Lung (tissue), 12 donors: Measurements from ENCODE around the gene CAPN9. TPM values are rescaled to one million over a fixed set of nuclear protein-coding genes. Genes with fewer than 3 reads are reported as not detected.

Experiments used
- ATAC-seq: fragments of 200-7000 bp; cut with Tn5 transposase; one replicate; pipeline ENCODE4 v1.9.1; 2020; ENCODE audit warnings: moderate number of reproducible peaks; ENCODE audit not compliant: insufficient read depth, low FRiP score
- DNase-seq, 3 donors: peaks; one replicate each; pipeline ENCODE4 v3.0.0-alpha.2; 2013 to 2017
- H3K27ac ChIP-seq, 2 donors: one replicate each; pipeline ENCODE4 v1.5.1; 2013; ENCODE audit warnings: mild to moderate bottlenecking in 2 of 2, moderate library complexity in 2 of 2, control low read depth in 1 of 2, inconsistent platforms in 1 of 2, low read depth in 1 of 2, low read length in 1 of 2
- H3K27me3 ChIP-seq, 3 donors: one replicate each; pipeline ENCODE4 v1.5.1; 2013; ENCODE audit warnings: low read length in 2 of 3; ENCODE audit not compliant: control insufficient read depth in 3 of 3, insufficient read depth in 3 of 3
- H3K36me3 ChIP-seq, 4 donors: one replicate each; pipeline ENCODE4 v1.5.1; 2013; ENCODE audit warnings: low read length in 4 of 4, mild to moderate bottlenecking in 1 of 4, moderate library complexity in 1 of 4; ENCODE audit not compliant: control insufficient read depth in 4 of 4, insufficient read depth in 4 of 4
- H3K4me1 ChIP-seq, 5 donors: one replicate each; pipeline ENCODE4 v1.5.1; 2013; ENCODE audit warnings: low read length in 5 of 5, mild to moderate bottlenecking in 2 of 5, moderate library complexity in 1 of 5; ENCODE audit not compliant: control insufficient read depth in 5 of 5, insufficient read depth in 5 of 5
- H3K4me3 ChIP-seq: one replicate; pipeline ENCODE4 v1.5.1; 2013; ENCODE audit warnings: mild to moderate bottlenecking, control low read depth, moderate library complexity
- H3K9ac ChIP-seq, 2 donors: one replicate each; pipeline ENCODE4 v1.5.1; 2013; ENCODE audit warnings: low read length in 2 of 2, control low read depth in 1 of 2; ENCODE audit not compliant: insufficient read depth in 1 of 2
- H3K9me3 ChIP-seq, 4 donors: one replicate each; pipeline ENCODE4 v1.5.1; 2013; ENCODE audit warnings: low read length in 3 of 4, mild to moderate bottlenecking in 1 of 4, moderate library complexity in 1 of 4; ENCODE audit not compliant: control insufficient read depth in 4 of 4, insufficient read depth in 3 of 4
- WGBS, 2 donors: extraction: QIAGEN DNeasy Blood & Tissue Kit; methylation state at CpG; one replicate each; pipeline ENCODE4 v1.1.7; 2013; 5-methylcytosine and 5-hydroxymethylcytosine counted together
- polyA plus RNA-seq, 2 donors: library from polyadenylated mRNA; stranded (reverse); fragments of 200-250 nt; gene quantifications; one replicate each; pipeline ENCODE4 v1.2.1, GENCODE V29; 2013
- total RNA-seq, 2 donors: library from RNA; depleted of rRNA in 1 of 2; stranded (reverse); fragments of >200 nt in 1 of 2; gene quantifications; one replicate each; pipeline ENCODE4 v1.2.1, GENCODE V29; 2014 to 2021
- TF ChIP-seq, protein P1 (sequence below): IDR thresholded peaks from 2 replicates; pipeline ENCODE4 v1.5.1; 2012; ENCODE audit warnings: mild to moderate bottlenecking; ENCODE audit errors: control extremely low read depth, extremely low read depth
- donor health status: control.
- donor health status: control.
- donor health status: Bipolar disorder and iron deficiency.
- donor health status: healthy.
- donor health status: DM: yes; HTN: yes; CAD: no.

The CAPN9 gene
- total and polyA plus RNA-seq, 4 donors = 2.2 to 13.2 (median 7.6) TPM

- no peaks in the 10 kb centered on the region for H3K9me3 ChIP-seq
- no peak for ATAC-seq
- no peak overlapping the region for H3K4me3 ChIP-seq
- no peak overlapping the region for H3K9ac ChIP-seq
- H3K27ac ChIP-seq = no peak overlapping the region
- H3K36me3 ChIP-seq = no peaks in the 10 kb centered on the region
- peaks cover 0 to 3% (median 0%) of the 10 kb centered on the region in 5 donors for H3K4me1 ChIP-seq
- WGBS, 2 donors = 53 to 56% methylated on average over 22 of the region's 22 CpGs
- H3K27me3 ChIP-seq = no peaks in the 10 kb centered on the region
- no peak for DNase-seq
- TF ChIP-seq, protein P1, sequence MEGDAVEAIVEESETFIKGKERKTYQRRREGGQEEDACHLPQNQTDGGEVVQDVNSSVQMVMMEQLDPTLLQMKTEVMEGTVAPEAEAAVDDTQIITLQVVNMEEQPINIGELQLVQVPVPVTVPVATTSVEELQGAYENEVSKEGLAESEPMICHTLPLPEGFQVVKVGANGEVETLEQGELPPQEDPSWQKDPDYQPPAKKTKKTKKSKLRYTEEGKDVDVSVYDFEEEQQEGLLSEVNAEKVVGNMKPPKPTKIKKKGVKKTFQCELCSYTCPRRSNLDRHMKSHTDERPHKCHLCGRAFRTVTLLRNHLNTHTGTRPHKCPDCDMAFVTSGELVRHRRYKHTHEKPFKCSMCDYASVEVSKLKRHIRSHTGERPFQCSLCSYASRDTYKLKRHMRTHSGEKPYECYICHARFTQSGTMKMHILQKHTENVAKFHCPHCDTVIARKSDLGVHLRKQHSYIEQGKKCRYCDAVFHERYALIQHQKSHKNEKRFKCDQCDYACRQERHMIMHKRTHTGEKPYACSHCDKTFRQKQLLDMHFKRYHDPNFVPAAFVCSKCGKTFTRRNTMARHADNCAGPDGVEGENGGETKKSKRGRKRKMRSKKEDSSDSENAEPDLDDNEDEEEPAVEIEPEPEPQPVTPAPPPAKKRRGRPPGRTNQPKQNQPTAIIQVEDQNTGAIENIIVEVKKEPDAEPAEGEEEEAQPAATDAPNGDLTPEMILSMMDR = no peak
Observed at GRCh38 chr1:230707732-230708630, 39.2 kb upstream of the CAPN9 start.

DNA sequence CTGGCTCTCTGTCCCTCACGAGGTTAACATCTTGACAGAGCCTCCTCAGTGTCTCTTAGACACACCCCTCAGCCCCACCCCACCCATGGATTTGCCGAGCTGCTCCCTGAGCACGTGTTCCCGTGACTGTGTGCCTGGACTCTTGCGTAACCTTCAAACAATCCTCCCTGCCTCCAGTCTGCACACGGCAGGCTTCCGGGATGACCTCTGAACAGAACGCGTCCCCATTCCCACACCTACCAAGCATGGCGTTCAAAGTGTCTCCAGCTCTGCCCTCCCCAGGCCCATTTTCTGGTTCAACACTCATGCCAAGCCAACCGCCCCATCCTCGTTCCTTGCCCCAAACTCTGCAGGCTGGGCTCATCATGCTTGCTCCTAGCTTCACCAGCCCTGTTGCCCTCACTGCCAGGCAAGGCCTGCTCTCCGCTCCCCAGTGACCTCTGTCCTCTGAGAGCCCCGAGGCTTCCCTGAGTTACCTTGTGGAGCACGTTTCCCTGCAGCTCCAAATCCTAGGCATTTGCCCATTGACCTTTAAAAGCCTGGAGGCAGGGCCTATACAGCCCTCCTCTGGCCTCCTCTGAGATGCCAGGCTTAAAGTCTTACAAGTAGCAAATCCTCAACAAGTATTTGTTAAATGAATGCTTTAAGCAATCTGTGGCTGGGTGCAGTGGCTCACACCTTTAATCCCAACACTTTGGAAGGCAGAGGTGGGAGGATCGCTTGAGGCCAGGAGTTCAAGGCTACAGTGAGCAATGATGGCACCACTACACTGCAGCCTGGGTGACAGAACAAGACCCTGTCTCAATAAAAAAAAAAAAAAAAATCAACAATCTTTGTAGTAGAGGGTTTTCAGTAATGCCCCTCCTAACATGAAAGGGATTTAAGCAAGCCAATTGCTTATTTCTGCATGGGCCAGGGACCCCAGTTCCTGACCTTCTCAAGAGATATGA, 38.3 kb upstream of the CAPN9 start:
- H3K27ac ChIP-seq = no peak overlapping the region
- ATAC-seq (no peak), DNase-seq (no peak)
- H3K4me1 ChIP-seq = peaks cover 0 to 6% (median 3%) of the 10 kb centered on the region in 5 donors
- 75 to 81% methylated on average over 16 of the region's 16 CpGs for WGBS, 2 donors
- no peaks in the 10 kb centered on the region for H3K36me3 ChIP-seq
- no peaks in the 10 kb centered on the region for H3K27me3 ChIP-seq
- no peaks in the 10 kb centered on the region for H3K9me3 ChIP-seq
- TF ChIP-seq, protein P1 = no peak
- H3K4me3 ChIP-seq = no peak overlapping the region
- no peak overlapping the region for H3K9ac ChIP-seq

DNA sequence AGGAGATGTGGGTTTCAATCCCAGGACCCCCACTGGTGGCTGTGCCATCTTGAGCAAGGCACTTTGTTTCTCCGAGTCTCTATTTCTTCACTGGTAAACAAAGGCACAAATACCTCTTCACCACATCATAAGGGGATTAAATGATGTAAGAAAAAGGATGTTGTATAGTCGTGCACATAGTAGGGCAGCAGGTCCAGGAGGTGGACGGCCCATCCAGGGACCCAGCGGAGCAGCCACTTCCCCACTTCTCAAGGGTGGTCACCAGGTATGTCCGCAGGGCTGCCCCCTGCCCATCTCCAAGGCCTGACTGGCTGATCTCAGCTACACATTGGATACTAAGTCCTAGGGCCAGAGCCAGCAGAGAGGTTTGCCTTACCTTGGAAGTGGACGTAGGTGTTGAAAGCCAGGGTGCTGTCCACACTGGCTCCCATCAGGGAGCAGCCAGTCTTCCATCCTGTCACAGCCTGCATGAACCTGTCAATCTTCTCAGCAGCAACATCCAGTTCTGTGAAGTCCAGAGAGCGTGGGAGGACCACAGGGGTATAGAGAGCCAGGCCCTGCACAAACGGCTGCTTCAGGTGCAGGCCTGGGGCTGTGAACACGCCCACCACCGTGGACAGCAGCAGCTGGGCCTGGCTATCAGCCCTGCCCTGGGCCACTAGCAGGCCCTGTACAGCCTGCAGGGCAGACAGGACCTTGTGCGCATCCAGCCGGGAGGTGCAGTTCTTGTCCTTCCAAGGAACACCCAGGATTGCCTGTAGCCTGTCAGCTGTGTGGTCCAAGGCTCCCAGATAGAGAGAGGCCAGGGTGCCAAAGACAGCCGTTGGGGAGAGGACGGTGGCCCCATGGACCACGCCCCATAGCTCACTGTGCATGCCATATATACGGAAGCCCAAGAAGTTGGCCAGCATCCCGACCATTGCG, 37.3 kb upstream of the CAPN9 start:
- Histone ChIP-seq H3K9ac (no peak overlapping the region), H3K9me3 (no peaks in the 10 kb centered on the region), H3K4me3 (no peak overlapping the region), H3K27me3 (no peaks in the 10 kb centered on the region), H3K4me1 (peaks cover 0 to 12% (median 6%) of the 10 kb centered on the region in 5 donors), H3K36me3 (no peaks in the 10 kb centered on the region), H3K27ac (no peak overlapping the region)
- DNase-seq = no peak
- TF ChIP-seq, protein P1 = no peak
- WGBS, 2 donors = 84 to 91% methylated on average over 18 of the region's 18 CpGs
- no peak for ATAC-seq
